NCI-H748 treated with DMSO at 0.1 percent for 48 hours (cell line): ENCODE measurements around the gene RPUSD2.
"Not testable (repeated sequence)": the region's sequence is repeated elsewhere in the genome, so short reads cannot be mapped to it uniquely, and the experiment has no call there.

Source experiments
- DNase-seq: peaks from one replicate; lab custom pipeline; 2025; lab: John Stamatoyannopoulos, UW

RPUSD2 gene

DNA sequence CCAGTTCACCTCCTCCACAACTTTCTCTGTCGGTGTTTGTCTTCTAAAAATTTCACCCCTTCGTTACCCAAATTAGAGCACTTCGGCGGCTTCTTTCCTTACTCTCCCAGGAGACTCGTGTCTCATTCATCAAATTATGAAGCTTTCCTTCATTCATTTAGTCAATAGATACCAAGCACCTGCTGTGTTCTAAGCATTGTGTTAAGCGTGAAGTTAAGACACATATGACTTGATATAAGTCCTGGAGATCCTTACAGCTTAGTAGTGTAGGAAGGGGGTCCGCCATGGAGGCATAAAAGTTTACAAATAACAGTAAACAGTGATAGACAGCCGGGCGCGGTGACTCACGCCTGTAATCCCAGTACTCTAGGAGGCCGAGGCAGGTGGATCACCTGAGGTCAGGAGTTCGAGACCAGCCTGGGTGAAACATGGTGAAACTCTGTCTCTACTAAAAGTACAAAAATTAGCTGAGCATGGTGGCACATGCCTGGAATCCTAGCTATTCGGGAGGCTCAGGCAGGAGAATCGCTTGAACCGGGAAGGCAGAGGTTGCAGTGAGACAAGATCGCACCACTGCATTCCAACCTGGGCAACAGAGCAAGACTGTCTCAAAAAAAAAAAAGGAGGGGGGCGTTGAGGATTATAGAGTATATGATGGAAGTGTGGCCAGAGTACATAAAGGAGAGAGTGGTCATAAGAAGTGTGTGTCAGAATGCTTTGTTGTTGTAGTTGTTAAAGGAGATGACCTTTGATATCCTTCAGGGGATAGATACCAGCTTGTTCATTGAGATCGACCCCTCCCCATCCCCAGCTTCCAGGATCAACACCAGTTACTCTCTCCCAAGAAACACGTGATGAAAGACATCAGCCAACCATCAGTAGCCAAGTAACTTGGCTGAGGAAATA lies 3.5 kb upstream of the RPUSD2 start:
- DNase-seq, result no peak

DNA sequence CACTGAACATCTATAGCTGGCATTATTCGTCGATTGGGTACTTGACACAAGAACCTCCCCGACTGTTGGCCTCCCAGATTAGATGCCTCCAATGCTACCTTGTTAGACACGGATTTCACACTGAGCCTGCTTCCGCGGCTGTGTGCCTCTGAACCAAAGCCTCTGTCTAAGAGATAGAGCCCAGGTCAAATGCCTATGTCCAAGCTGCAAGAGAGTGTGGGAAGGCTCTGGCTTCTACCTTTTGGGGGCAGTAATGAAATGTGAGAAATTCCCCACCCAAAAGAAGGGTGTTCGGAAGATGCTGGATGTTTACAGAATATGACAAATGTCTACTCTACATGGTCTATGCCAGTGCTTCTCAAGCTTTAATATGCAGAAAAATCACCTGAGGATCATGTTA lies 2.0 kb upstream of the RPUSD2 start:
- DNase-seq, result no peak

DNA sequence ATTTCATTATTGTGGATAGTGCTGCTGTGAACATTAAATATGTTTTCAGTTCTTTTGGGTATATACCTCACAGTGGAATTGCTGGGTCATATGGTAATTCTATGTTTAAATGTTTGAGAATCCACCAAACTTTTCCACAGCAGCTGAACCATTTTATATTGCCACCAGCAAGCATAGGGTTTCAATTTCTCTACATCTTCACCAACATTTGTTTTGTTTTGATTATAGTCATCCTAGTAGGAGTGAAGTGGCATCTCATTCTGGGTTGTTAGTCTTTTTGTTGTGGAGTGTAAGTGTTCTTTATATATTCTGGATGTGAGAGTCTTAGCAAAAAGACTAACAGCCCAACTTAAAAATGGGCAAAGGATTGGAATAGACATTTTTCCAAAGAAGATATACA lies 6.0 kb downstream of the RPUSD2 start:
- no peak for DNase-seq

DNA sequence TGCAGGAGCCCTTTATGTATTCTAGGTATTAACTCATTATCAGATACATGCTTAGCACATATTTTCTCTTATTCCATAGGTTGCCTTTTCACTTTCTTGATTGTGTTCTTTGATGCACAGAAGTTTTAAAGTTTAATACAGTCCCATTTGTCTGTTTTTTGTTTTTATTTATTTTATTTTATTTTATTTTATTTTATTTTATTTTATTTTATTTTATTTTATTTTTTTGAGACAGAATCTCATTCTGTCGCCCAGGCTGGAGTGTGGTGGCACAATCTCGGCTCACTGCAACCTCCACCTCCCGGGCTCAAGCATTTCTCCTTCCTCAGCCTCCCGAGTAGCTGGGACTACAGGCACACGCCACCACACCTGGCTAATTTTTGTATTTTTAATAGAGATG lies 7.8 kb downstream of the RPUSD2 start:
- not testable (repeated sequence) for DNase-seq

DNA sequence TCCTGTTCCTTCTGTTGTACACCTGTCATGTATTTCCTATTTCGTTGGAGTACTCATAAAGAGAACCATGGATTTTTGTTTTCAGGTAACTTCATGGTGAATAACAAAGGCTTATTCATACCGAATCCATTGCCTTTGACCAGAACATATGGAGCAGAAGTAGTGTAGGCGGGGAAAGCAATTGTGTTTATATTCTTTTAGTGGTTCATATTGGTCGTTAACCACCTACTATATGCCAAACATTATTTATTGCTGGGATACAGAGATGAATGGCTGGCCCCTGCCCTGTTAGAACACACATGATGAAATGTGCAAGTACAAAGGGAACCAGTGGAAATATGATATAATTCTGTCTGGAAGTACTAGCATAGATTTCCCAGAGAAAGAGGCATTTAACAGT lies 9.8 kb downstream of the RPUSD2 start:
- no peak for DNase-seq

DNA sequence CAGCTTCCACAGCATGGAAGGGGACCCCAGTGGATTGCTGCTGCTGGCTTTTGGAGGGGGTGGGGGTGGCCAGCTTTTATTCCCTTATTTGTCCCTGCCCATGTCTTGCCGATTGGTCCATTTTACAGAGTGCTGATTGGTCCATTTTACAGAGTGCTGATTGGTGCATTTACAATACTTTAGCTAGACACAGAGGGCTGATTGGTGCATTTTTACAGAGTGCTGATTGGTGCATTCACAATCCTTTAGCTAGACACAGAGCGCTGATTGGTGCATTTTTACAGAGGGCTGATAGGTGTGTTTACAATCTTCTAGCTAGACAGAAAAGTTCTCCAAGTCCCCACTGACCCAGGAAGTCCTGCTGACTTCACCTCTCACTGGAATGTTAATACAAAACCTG lies 12.7 kb downstream of the RPUSD2 start:
- not testable (repeated sequence) for DNase-seq

DNA sequence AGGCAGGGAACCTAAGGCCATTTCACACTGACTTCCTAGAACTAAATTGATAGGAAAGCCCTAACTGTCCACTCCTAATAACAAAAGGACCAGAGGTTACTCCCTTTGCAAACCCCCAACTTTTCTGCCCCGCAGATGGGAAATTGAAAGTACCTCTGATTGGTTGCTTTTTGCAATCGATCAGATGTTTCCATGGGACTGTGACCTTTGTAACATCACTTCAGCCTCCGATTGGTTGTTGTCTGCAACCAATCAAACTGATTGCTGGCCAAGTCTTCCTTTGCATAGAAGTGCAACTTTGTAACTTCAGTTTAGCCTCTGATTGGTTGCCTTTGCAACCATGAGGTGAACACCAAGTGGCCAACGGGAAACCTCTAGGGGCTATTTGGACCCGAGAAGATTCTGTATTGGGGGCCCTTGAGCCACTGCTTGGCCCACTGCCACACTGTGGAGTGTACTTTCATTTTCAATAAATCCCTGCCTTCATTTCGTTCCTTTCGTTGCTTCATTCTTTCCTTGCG lies 13.7 kb downstream of the RPUSD2 start:
- no peak for DNase-seq

DNA sequence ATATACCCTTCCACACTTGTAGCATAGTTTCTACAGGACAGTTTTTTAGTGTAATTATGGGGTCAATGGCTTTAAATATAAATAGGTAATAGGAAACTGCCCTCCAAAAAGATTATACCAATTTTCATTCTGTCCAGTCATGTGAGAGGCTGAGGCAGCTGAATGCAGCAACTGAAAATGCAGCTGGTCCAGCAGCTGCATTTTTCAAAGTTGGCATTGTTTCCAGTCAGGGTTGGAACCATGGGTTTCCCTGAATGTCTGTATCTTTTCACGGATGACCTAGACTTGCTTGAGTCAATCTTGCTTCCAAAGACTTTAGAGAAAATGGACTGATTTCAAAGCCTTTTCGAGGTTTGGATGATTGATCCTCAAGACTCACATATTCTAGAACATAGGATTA lies 15.1 kb downstream of the RPUSD2 start:
- DNase-seq, result no peak

DNA sequence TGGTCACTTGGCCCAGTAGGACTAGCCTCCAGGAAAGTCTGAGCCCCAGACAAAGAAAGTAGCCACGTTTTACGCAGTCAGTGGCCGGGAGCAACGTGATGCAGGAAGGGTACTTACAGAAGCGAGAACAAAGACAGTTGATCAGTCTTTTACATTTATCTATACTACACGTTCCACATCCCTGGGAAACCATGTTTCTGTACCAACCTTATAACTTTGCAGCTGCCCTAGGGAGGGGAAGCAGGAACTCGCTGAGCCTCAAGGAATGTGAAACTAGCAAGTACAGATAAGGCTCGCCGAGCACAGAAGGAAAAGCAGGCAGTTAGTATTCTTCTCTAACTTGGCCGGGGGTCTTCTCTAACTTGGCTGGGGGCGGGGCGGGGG lies 21.6 kb downstream of the RPUSD2 start:
- no peak for DNase-seq

DNA sequence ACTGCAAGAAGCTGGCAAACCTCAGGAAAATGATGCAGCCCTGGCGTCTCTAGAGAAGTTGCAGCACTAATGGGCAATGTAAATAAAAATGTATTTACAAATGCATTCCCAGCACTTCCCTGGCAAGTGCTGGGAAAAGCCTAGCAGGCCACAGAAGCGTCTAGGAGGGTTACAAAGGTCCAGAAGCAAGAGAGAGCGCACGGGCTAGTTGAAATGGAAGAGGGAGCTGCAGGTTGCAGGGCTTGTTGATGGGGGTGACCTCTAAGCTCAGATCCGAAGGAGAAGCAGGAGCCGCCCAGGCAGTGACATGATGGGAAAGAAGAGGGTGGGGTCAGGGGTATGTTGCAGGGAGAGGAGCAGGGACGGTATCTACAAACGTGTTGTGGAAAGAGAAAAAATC lies 22.3 kb downstream of the RPUSD2 start:
- no peak for DNase-seq

DNA sequence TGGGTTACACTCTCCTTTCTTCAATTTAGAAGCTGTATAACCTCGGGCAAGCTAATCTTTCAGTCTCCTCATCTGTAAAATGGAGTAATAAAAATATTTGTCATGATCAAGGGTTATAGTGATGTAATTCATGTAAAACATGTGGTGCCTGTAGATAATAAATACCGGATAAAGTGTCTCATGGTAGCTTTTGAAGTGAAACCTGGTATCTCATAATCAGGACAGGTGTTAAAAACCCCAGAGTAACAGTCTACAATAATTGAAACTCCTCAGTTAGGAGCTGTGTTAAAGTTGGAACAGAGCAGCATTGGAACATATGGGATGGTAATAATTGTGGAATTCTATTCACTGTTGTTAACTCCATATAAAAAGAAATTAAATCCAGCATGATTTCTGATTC lies 24.1 kb downstream of the RPUSD2 start:
- DNase-seq, result no peak

DNA sequence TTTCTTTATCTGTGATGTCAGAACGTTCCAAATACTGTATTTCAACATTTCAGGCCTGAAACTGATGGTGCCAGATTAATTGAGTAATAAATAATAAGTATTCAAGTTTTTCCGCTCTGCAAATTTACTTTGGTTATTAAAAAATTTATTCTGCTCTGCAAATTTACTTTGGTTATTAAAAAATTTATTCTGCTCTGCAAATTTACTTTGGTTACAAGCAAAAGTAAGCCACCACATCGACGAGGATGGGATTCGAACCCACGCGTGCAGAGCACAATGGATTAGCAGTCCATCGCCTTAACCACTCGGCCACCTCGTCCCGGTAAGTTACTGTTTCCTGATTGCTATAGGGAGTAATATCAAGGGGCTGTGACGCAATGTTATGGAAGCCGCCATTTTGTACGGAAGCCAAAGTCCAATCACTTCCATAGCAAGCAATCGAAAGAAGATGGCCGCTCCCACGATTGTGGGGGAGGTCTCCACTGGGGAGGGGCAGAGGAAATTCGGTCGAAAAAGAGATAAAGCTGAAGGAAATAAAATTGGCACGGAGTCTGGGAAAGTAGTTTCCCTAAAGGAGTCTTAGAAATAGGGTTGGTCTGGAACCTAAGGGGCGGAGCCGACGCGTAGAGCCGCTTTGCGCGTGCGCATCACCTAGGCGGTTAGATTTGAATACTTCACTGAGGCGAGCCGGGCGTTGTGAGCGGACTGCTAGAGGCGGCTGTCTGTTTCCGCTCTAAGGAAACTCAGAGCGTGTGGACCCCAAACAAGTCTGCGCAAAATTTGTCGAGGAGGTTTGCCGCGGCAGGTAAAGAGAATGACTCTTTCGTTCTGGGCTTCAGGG lies 24.7 kb downstream of the RPUSD2 start, which contains the start of gene KNL1:
Gene KNL1, plus strand, starts transcription at position 662 of the 841 bp plus-strand sequence. CDS start 8,683 bp downstream, outside the sequence.
- peak; percentile 94 for DNase-seq

DNA sequence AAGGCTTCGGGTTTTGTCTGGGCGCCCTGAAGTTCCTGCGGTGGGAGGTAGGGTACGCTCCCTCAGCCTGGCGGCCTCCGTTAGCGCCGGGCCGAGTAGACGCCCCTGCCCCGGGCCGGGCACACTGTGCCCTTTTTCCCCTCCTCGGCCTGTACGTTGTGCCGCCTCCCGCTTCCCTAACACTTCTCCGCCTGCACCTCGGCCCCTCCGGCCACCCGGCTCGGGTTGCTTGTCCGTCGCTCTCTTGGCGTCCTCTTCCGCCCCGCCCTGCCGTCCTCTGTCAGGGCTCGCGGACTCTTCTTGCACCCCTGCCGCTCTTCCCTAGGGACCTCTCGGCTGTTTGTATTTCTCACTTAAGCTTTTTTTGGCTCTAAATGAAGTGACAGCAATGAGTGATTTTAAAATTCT lies 25.3 kb downstream of the RPUSD2 start:
- DNase-seq, result no peak

DNA sequence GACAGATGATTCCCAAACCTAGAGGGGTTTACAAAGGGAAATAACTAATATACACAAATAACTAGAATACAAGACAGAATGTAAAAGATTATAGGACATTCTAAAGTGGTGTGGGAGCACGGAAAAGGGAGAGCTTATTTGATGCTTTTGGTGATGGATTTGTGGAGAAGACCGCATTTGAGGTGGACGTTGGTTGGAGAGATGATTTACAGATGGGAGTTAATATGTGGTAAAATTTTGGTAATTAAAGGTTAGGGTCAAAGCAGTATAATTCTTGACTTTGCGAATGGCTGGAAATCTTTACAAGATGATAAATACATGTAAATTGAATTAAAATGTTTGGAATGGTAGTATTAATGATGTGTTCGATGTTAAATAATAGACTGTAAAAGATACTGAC lies 26.1 kb downstream of the RPUSD2 start:
- DNase-seq, result no peak

DNA sequence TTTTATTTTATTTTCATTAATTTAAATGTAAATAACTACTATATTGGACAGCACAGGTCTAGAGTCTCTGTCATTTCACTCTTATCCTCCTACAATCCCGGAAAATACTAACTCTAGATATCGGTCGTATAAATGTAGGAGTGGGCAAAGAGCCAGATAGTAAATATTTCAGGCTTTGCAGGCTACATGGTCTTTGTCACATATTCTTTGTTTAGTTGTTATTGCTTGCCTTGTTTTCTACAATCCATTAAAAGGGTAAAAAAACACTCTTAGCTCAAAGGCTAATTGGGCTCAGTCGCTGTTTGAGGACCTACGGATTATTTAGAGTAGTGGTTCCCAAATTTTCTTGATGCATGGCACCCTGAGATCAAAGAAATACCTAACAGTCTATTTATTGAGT lies 26.7 kb downstream of the RPUSD2 start:
- DNase-seq, result peak; percentile 43

DNA sequence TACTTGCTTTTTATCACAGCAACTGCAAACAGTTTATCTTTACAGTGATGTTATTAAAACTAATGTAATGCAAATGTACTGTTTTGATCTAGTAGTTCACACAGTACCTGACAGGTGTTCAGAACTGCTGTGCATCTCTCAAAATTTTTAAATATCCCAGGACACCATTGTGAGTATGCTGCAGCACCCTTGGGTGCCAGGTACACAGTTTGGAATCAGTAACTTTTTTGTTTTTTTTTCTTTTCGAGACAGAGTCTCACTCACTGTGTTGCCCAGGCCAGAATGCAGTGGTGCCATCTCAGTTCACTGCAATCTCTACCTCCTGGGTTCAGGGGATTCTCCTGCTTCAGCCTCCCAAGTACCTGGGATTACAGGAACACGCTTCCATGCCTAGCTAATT lies 27.9 kb downstream of the RPUSD2 start:
- DNase-seq, result no peak

DNA sequence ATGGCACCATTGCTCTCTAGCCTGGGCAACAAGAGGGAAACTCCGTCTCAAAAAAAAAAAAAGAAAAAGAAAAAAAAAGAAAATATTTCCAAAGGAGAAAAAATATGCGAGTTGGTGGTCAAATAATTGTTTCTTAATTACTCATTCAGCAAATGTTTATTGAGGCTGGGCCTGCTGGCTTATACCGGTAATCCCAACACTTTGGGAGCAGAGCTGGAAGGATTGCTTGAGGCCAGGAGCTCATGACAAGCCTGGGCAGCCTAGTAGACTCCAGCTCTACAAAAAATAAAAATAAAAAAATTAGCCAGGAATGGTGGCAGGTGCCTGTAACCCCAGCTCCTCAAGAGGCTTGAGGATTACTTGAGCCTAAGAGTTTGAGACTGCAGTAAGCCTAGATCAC lies 29.0 kb downstream of the RPUSD2 start:
- DNase-seq, result no peak

DNA sequence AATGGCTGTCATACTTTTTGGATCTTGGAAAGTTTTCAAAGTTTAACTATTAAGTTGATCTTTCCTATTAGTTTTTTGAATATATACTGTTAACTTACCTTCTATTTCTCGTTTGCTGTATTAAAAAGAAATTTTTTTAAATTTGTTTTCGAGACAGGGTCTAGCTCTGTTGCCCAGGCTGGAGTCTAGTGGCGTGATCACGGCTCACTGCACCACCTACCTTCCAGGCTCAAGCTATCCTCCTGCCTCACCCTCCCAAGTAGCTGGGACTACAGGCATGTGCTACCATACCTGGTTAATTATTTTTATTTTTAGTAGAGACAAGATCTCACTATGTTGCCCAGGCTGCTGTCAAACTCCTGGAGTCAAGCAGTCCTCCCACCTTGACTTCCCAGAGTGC lies 29.6 kb downstream of the RPUSD2 start:
- DNase-seq, result no peak

DNA sequence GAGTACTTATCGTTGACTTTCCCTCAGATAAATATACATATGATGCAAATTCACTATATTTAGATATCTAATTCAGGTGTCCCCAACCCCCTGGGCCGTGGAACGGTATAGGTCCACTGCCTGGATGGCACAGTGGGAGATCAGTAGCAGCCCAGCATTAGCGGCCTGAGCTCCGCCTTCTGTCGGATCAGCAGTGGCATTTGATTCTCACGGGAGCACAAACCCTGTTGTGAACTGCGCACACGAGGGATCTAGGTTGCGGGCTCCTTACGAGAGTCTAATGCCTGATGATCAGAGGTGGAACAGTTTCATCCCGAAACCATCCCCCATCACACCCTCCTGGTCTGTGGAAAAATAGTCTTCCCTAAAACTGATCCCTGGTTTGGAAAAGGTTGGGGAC lies 31.9 kb downstream of the RPUSD2 start:
- DNase-seq, result no peak

DNA sequence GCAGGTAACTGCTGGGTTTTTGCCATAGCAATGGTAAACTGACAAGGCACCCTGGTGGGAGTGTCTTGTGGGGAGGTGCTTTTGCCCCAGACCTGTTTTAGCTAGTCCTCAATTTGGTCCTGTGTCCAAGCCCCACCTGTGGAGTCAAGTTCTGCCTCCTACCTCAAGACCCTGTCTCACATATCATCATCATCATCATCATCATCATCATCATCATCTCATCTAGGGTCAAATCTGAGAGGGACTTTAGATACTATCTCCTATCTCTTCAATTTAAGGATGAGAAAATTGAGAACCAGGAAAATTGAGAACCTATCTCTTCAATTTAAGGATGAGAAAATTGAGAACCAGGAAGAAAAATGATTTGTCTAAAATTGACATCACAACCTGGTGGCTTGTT lies 34.8 kb downstream of the RPUSD2 start:
- no peak for DNase-seq

DNA sequence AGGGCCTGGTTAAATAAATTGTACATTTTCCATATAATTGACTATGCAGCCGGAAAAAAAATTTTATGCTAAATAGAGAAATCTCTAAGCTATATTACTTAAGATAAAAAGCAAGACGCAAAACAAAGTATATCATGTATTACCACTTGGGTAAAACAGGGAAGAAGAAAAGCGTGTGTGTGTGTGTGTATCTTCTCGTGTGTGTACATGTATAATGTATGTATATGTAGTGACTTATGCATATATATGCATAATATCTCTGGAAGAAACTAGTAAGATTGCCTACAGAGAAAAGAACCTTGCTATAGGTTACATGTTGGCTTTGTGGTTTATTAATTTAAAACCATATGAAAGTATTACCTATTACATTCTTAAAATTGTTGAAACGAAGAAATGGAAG lies 44.0 kb downstream of the RPUSD2 start:
- no peak for DNase-seq

DNA sequence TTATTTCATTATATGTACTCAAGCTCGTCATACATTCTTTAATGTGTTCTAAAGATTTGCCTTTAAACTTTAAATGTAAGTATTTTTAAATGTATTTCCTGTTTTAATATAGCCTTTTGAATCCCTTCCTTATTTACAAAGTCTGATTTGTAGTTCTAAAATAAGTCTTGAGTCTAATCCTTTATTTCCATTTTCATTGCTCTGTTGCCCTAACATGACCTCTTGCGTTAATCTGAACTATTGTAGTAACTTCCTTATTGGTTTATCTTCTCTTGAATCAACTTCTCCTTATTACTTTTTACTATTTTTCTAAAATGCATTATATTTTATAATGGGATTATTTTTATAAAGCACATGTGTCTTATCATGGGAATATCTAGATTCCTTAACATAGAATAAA lies 48.9 kb downstream of the RPUSD2 start:
- DNase-seq, result no peak

DNA sequence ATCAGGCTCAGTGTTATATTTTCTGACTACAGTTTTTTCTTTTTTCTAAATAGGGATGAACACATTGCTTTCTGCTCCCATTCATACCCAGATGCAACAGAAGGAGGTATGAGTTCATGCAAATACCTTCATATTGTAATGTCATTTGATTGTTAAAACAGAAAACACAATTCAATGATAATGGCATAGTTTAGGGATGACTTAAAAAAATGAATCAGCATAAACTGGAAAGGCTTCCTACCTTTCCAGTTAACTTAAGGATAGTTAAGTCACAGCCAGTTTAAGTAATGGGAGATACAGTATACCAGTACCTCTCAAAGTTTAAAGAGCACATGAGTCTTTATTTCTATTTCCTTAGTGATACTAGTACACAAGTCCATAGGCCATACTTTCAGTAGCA lies 49.8 kb downstream of the RPUSD2 start:
- no peak for DNase-seq
